Fibroblast of skin of abdomen (primary cell): ENCODE measurements around the gene DNM2.
A peak's percentile ranks its signal among the peaks of the same experiment; 100 is the strongest.

Source experiments
- DNase-seq: peaks from one replicate; pipeline ENCODE4 v3.0.0-alpha.2; 2013

Gene DNM2

DNA sequence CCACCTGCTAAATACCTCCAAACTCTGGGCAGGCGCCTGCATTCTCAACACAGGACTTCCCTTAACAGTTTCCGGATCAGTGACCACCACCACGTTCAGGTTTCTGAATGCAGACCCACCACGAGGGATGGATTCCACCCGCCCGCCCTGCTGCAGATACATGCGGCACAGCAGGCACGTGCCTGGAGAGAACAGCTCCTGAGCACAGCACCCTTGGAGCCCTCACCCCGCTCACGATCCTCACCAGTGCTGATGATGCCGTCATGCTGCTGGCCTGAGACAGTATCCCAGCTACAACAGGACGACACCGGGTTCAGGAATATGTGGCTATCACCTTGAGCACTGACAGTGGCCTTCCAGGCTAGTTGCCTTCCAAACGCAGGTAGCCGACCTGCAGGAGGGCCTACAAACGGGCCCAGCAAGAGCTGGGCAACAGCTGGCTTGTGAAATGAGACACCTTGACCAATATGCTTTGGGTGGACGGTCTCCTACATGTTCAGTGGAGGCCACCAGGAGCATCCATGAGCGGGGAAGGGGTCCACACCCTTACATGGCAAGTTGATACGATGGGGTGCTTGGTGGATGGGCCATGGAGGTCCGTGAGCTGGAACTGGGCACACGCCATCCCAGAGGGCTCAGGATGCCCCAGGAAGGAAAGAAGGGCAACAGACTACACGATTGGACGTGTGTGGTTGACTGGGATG, 26.5 kb upstream of the DNM2 start:
- no peak for DNase-seq

DNA sequence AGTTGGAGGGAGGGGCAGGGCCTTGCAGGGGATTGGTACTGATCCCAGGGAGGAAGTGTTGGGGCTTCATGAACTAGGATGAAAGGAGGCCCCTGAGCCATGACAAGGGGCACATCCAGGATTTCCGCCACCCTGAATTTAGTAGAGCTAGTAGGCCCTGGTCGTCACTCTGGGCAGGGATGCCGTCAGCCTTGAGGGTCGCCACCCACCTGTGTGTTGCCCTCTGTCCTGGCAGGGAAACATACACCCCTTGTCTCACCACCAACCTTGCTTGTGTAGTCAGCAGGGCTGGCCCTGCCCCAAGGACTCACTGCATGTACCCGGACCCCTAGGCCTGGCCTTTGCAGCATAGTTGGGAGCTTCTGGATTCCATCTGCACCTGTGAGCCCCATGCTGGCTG, 26.0 kb upstream of the DNM2 start:
- DNase-seq = no peak

DNA sequence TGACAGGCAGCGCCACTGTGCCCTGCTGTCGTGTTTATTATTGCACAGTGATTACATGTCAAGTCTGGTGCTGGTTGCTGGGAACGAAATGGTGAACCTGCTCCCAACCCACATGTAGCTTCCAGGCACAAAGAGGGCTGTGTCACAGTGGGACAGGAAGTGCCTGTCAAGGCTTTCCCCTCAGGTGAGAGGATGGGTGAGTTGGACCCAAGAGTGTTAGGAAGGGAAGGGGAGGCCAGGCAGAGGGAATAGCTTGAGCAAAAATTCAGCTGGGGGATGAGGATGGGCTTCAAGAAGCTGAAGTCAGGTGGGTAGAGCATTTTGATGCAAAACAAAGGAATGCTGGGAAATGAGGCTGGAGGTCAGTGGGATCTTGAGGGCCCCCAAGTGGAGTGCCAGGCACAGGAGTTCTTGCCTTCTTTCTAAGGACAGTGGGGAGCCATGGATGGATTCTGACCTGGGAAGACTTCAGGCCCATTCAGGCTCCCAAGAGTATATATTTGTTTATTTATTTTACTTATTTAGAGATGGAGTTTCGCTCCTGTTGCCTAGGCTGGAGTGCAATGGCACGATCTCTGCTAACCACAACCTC, 25.1 kb upstream of the DNM2 start:
- no peak for DNase-seq

DNA sequence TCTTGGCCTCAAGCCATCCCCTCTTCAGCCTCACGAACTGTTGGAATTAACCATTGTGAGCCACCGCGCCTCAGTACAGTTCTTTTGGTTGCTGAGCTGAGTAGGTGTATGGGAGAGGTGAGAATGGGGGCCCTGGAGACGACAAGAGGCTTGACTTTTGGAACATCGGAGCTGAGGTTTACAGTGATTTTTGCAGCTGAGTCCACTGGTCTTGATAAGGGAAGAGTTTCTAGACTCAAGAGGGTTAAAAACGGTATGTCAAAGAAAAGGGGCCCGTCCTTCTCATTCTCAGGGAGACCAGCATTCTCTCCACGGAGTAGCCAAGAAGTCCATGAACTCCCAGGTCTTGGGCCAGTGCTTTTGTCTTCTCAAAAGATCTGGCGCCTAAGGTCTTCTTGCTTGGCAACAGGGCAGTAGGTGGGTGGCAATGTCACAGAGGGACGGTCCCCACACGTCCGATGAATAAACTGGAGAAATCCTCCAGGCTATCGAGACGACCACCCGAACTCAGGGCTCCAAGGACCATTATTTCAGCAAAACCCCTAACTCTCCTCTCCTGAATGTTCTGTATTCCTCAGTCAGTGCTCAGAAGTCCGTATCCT, 23.1 kb upstream of the DNM2 start:
- DNase-seq = no peak

DNA sequence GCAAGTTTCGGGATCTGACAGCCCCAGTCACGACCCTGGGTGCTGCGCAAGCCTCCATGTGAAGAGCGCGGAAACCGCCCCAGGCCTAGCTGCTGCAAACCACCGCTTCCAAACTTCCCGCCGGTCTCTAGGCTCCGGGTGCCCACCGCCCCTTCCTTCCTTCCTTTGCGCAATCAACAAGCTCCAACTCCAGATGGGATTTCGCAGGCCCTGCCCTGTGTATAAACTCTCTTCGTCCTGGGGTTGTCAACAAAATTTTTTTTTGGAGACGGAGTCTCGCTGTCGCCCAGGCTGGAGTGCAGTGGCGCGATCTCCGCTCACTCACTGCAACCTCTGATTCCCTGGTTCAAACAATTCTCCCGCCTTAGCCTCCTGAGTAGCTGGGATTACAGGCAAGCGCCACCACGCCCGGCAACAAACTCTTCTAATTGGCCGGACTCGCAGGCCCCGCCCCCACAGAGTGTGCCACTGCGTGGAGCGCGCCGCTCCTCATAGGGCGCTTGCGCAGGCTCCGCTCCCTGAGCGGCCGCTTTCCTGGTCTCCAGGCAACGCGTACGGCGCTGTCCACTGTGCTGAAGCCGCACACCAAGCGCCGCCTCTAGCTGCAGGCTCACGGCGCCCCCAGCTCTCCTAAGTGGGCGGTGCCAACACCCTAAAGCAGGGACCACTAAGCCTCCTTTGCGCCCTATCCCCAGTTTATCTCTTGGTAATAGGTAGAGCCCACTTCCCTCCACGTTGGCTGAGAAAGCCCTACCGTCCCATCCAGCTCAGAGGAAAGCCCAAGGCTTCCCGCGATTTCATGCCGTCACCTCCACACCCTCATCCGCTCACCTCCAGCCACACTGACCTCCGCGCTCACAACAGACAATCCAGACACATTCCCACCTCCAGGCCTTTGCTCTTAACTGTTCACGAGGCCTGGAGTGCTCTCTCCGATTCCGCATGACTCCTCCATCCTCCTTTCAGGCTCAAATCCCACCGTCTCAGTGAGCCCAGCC, 22.2 kb upstream of the DNM2 start:
- DNase-seq = peak; percentile 92

DNA sequence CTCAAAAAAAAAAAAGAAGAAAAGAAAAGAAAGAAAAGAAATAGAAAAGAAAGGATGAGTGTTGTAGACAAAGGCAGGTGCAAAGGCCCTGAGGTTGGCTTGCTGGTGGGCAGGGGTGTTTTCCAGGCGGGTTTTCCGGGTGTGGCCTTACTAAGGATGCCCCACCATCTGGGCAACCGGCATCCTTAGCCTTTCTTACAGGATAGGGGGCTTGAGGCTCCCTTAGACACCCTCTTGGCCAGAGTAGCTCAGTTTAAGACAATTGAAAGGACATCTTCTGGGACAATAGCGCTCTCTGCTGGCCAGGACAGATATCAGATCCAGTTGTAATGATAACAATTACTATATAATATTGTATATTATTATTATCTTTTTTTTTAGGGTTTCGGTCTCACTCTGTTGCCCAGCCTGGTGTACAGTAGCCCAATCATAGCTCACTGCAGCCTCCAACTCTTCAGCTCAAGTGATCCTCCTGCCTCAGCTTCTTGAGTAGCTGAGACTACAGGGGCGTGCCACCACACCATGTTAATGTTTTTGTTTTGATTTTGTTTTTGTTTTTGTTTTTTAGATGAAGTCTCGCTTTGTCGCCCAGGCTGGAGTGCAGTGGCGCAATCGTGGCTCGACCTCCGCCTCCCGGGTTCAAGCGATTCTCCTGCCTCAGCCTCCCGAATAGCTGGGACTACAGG, 18.1 kb upstream of the DNM2 start:
- peak; percentile 42 for DNase-seq

DNA sequence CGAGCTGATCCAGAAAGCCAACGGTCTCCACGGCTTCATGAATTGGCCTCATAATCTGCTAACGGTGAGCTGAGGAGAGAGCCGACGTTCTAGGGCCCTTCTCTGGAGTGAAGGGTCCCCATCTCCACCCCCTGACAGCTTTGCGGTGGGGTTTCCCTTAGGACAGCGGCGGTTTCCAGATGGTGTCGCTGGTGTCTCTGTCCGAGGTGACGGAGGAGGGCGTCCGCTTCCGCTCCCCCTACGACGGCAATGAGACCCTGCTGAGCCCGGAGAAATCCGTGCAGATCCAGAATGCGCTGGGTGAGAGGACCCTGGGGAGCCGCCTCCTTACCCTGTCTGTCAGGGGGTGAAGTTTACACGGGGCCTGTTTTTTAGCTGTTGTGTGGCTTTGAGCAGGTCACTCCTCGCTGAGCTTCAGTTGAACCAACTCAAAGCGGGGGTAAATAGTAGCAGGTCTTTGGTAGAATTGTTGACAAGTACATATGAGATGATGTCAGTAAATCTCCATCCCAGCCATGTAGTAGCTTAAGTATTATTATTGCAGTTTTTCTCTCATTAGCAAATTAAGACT, 15.8 kb upstream of the DNM2 start:
- no peak for DNase-seq

DNA sequence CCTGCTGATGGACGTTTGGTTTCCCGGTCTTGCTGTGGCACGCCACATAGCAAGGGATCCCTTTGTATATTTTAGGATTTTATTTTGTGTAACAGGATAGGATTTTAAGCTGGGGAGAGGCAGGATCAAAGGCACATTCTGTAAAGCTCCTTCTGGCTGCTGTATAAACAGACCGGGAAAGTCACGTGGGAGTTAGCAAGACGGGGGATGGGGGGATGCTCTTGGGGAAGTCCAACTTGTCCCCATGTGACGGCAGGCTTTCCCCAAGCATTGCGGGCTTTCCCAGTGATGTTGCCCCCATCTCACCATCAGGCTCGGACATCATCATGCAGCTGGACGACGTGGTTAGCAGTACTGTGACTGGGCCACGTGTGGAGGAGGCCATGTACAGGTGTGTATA, 10.9 kb upstream of the DNM2 start:
- DNase-seq = no peak

DNA sequence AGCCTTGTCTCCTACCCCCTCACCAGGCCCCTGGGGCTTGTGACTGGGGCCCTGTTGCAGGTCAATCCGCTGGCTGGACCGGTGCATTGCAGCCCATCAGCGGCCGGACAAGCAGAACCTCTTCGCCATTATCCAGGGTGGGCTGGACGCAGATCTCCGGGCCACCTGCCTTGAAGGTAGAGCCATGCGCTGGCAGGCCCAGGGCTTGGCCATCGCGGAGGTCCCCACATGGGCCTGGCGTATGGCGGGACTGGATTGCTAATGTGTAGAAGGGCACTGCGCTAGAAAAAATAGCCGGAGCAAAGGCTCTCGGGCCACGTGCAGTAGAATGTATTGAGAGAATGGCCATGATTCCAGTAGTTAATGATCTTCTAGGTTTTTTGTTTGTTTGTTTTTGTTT, 10.4 kb upstream of the DNM2 start:
- DNase-seq = no peak

DNA sequence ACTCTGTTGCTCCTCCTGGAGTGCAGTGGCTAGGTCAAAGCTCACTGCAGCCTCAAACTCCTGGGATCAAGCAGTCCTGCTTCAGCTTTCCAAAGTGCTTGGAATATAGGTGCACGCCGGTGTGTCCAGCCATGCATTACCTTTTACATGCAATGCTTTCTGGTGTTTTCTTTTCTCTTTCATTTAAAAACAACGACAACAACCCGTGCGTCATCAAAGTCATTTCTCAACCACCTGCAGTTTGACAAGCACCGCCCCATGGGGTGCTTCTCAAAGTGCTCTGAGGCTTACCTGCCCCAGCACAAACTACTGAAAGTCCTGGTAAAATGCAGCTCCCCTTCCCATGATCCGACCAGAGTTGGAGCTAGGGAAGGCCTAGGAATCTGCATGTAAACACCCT, 9.6 kb upstream of the DNM2 start:
- no peak for DNase-seq

DNA sequence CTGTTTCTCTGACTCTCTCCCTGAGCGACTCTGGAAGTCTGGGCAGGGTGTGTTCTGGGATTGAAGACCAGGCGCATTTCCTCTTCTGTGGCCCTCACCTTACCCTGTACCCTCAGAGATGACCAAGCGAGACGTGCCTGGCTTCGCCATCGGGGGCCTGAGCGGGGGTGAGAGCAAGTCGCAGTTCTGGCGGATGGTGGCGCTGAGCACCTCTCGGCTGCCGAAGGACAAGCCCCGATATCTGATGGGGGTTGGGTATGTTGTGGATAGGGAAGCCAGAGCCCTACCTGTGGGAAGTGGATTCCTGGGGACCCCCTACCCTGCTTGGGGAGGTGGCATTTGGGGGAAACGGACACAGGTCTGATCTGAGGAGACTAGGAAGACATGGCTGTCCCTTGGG, 5.8 kb upstream of the DNM2 start:
- DNase-seq = no peak

DNA sequence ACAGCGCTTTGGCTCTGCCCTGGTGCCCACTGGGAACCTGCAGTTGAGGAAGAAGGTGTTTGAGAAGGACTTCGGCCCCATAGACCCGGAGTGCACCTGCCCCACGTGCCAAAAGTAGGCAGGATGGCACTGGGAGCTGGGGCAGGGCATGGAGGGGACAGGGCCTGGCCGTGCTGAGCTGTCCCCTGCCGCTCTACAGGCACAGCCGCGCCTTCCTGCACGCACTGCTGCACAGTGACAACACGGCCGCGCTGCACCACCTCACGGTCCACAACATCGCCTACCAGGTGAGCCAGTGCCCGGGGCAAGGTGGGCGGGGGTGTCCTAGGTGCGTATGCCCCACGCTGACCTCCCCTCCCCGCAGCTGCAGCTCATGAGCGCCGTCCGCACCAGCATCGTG, 5.1 kb upstream of the DNM2 start:
- DNase-seq = no peak

DNA sequence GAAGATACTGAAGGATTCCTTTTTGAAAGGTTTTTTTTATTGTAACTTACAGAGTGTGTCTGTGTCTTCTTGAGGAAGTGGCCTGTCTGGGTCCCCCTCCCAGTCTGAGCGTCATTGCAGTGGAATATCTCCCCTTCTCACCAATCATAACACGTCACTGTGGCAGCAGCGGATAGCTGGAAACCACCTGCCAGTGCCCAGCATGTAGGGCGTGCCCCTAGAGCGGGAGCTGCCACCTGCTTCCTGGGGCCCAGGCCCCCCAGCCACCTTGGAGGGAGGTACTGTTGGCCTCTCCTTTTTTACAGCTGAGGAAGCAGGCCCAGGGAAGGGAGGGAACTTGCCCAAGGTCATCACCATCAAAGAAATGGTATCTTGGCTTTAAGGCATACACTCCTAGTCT, 4.6 kb upstream of the DNM2 start:
- no peak for DNase-seq

DNA sequence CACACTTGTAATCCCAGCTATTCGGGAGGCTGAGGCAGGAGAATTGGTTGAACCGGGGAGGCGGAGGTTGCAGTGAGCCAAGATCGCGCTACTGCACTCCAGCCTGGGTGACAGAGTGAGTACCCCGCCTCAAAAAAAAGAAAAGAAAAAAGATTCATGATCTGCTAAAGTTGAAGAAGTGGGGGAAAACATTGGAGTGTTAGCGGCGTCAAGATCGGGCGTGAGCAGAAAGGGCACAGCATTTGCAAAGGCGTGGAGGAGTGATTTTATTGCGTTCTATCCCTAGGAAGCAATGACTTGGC, 874 bp upstream of the DNM2 start:
- no peak for DNase-seq

DNA sequence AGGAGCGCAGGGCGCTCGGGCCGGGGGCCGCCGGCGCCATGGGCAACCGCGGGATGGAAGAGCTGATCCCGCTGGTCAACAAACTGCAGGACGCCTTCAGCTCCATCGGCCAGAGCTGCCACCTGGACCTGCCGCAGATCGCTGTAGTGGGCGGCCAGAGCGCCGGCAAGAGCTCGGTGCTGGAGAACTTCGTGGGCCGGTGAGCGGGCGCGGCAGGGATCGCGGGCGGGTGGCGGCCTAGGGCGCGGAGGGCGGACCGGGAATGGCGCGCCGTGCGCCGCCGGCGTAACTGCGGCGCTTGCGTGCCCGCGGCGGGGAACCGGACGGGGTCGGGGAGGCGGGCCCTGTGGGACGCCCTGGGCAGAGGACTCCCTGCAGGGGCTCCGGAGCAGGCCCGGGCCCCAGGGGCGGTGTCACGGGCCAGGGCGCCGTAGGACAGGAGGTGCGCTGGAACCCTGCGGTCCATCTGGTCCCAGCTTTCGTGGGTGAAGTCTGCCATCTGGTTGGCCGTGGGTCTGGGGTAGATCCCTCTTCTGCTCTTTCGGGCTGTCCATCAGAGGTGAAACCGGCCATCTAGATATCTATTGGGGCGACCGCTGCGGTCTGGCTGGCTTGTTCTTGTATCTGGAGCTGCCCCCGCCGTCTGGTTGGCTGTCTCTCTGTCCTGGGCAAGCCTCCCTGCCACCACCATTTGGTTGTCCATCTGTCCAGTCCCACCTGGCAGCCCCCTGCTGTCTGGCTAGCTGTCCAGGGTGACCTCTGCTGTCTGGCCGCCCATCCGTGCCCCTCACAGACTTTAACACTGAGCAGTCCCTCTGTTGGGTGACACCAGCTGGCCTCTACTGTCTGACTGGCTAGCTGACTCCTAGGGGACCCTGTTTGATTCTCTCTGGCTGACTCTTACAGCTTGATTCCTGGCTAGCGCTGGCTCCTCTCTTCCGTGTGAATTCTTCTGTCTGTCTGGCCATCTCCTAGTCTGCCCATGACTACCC, 622 bp downstream of the DNM2 start:
- DNase-seq = peak; percentile 15

DNA sequence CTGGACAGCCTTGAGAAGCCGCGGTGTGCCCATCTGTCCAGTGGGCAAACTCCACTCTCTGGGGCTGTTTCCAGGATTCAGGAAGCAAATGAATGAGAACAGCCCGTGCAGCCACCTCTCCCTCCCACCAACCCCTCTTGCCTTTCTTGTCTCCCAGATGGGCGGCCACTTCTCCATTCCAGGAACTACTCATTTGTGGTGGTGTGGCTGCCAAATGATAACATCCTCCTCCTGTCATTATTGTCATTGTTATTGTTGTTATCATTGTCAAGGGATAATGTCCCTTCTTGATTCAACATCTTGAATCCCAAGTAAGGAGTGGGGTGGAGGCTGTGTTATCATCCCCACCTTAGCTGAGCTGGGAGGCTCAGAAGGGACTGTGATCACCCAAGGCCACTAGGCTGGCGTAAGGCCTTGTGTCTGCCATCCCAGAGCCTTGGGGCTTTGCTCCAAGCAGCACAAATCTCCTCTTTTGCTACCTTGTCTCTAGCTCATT, 1.6 kb downstream of the DNM2 start:
- no peak for DNase-seq

DNA sequence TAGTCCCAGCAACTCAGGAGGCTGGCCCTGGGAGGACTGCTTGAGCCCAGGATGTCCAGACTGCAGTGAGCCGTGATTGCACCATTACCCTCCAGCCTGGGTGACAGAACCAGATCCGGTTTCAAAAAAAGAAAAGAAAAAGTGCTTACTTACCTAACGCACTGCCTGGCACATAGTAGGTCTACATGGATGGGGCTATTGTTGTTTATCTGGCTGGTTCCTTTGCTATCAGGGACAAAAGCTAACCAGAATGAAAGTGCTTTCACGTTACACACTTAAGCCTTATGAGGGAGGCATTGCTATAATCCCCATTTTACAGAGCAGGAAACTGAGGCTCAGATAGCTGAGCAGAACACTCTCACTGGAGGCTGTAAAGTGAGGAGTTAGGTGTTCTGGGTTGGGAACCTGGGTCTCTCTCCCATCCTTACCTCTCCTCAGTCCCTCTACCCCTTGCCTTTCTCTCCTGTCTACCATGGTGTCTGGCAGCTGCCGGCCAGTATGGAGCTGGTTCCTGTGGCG, 2.8 kb downstream of the DNM2 start:
- DNase-seq = no peak

DNA sequence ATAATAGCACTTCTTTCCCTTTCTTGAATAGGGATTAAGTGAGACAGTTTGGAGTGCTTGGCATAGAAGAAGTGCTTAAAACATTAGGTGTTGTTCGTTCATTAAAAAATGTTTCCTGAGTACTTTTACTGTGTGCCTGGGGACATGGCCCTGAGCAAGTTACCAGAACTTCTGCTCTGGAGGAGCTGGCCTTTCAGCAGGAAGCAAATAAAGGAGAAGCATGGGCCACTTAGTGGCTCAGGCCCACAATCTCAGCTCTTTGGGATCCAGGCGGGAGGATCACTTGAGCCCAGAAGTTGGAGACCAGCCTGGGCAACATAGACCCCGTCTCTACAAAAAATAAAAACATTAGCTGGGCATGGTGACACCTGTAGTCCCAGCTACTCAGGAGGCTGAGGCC, 5.7 kb downstream of the DNM2 start:
- no peak for DNase-seq

DNA sequence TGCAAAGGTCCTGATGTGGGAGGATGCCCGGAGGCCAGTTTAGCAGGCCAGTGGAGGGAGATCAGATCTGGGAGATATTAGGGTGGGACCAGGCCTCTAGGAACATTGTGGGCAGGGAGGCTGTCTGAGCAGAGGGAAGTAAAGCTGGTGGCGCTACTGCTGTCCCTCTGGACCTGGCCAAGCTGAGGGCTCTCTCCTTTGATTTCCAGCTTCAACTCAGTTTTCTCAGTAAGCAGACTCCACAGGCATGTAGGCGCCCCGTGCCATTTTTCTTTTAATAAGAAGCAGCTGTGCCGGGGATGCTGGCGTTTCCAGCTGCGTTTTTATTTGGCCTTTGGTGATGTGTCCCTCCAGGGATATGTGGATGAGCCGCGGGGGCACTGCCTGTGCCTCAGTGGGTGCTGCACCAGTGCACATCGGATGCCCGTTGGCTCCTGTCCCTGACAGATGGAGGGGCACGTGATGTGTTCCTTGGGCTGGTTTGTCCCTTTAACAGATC, 6.7 kb downstream of the DNM2 start:
- peak; percentile 54 for DNase-seq

DNA sequence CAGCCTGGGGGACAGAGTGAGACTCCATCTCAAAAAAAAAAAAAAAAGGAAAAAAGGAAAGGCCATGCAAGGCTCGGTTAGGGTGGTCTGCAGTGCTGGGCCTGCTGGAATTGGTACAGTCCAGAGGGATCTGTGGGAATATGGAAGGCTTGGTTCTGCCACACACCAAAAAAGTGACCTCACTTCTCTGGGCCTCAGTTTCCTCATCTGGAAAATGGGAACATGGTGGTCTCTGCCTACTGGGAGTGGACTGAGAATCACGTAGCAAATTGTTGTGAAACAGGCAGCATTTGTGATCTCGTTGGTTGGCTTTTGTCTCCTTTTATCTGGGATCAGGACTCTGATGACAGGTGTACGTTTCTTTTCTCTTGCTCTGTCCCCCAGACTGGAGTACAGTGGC, 7.5 kb downstream of the DNM2 start:
- DNase-seq = no peak

DNA sequence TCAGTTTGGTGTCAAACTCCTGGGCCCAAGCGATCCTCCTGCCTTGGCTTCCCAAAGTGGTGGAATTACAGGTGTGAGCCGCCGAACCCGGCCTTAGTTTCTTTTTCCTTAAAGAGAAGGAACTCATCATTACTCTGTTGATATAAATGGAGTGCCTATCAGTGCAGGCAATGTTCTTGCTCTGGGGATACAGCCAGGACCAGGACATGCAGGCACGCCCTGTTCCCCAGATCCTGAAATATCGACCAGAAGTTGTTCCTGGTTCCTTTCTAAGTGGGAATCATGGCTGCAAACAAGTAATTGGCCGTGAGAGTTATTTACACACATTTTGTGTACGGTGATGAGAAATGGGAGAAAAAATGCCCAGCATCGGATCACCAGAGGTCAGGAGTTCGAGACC, 8.4 kb downstream of the DNM2 start:
- no peak for DNase-seq
